B cell (primary cell): Measurements from ENCODE around the gene CTCFL. TPM values are rescaled to one million over a fixed set of nuclear protein-coding genes. Genes with fewer than 3 reads are reported as not detected.

ENCODE experiments used
- ATAC-seq: fragments of 200-7000 bp; cut with Tn5 transposase; one replicate; pipeline ENCODE4 v1.10.0; 2021; ENCODE audit warnings: low read depth, mild to moderate bottlenecking, moderate number of reproducible peaks, moderate library complexity
- CTCF ChIA-PET: fragments of 350-600 bp; sonication (Branson Sonifier 250); formaldehyde crosslinking; loops from one replicate; lab custom pipeline; 2021; ENCODE audit warnings: antibody characterized with exemption, inconsistent platforms; lab: Charles Lee
- POLR2A ChIA-PET: fragments of 350-600 bp; sonication (Branson Sonifier 250); formaldehyde crosslinking; loops from one replicate; lab custom pipeline; 2021; ENCODE audit warnings: antibody characterized with exemption; lab: Charles Lee
- DNase-seq: peaks from one replicate; pipeline ENCODE4 v3.0.0; 2013
- H2AFZ ChIP-seq: 2 replicates; pipeline ENCODE4 v1.6.1; 2012; ENCODE audit warnings: mild to moderate bottlenecking, low read depth, low read length; ENCODE audit not compliant: insufficient read depth, poor library complexity, severe bottlenecking
- H3K27ac ChIP-seq, 2 donors: 1 replicate in 1 of 2; 2 replicates in 1 of 2; pipeline ENCODE4 v1.5.1; 2012 to 2013; ENCODE audit warnings: low read length in 2 of 2, mild to moderate bottlenecking in 2 of 2, moderate library complexity in 1 of 2
- H3K27me3 ChIP-seq, 4 experiments: fragments of 200-600 bp in 1 of 4; sonication (generic) in 1 of 4; replicated peaks in 1 of 4; 1 replicate in 2 of 4; 2 replicates in 2 of 4; pipeline versions ENCODE4 v1.6.1 to v1.7.0; 2013 to 2016; ENCODE audit warnings: low read length in 3 of 4, mild to moderate bottlenecking in 2 of 4, mixed read lengths in 1 of 4, moderate library complexity in 1 of 4; ENCODE audit not compliant: insufficient read depth in 4 of 4, control insufficient read depth in 3 of 4; ENCODE audit errors: control extremely low read depth in 1 of 4
- H3K36me3 ChIP-seq, 2 experiments: replicated peaks in 1 of 2; 1 replicate in 1 of 2; 2 replicates in 1 of 2; pipeline versions ENCODE4 v1.6.1 to v1.7.1; 2013; ENCODE audit warnings: low read length in 1 of 2; ENCODE audit not compliant: insufficient read depth in 2 of 2, control insufficient read depth in 1 of 2; ENCODE audit errors: control extremely low read depth in 1 of 2, extremely low read depth in 1 of 2
- H3K4me1 ChIP-seq, 2 donors: fragments of 200-600 bp in 1 of 2; sonication (generic) in 1 of 2; 1 replicate in 1 of 2; 2 replicates in 1 of 2; pipeline versions ENCODE4 v1.5.1 to v1.6.1; 2013 to 2017; ENCODE audit warnings: low read length in 2 of 2; ENCODE audit not compliant: control insufficient read depth in 2 of 2, insufficient read depth in 2 of 2
- H3K4me2 ChIP-seq: replicated peaks from 2 replicates; pipeline ENCODE3; 2012; ENCODE audit warnings: mild to moderate bottlenecking, low read depth, low read length; ENCODE audit not compliant: poor library complexity, severe bottlenecking
- H3K4me3 ChIP-seq, 5 experiments: fragments of 200-600 bp in 1 of 5; sonication (generic) in 1 of 5; 1 replicate in 3 of 5; 2 replicates in 2 of 5; pipeline versions ENCODE4 v1.5.1 to v1.7.0; 2011 to 2016; ENCODE audit warnings: low read length in 4 of 5, mild to moderate bottlenecking in 4 of 5, low read depth in 2 of 5, control low read depth in 1 of 5, moderate library complexity in 1 of 5; ENCODE audit not compliant: insufficient read depth in 1 of 5; ENCODE audit errors: control extremely low read depth in 1 of 5, extremely low read depth in 1 of 5
- H3K79me2 ChIP-seq: fragments of 200-600 bp; sonication (generic); one replicate; pipeline ENCODE4 v1.6.0; 2016; ENCODE audit warnings: low read length; ENCODE audit not compliant: control insufficient read depth, insufficient read depth
- H3K9ac ChIP-seq: fragments of 200-600 bp; sonication (generic); 2 replicates; pipeline ENCODE4 v1.6.1; 2017; ENCODE audit warnings: mild to moderate bottlenecking, low read length, moderate library complexity
- H3K9me3 ChIP-seq, 3 donors: one replicate each; pipeline versions ENCODE4 v1.6.1 to v1.7.1; 2013; ENCODE audit warnings: low read length in 2 of 3; ENCODE audit not compliant: control insufficient read depth in 2 of 3, insufficient read depth in 1 of 3; ENCODE audit errors: control extremely low read depth in 1 of 3
- H4K20me1 ChIP-seq: 2 replicates; pipeline ENCODE4 v1.6.0; 2012; ENCODE audit warnings: mild to moderate bottlenecking, low read length; ENCODE audit not compliant: insufficient read depth, control insufficient read depth, poor library complexity, severe bottlenecking
- H3K27ac Mint-ChIP-seq: one replicate; pipeline ENCODE4 v1.8.0; 2021; ENCODE audit warnings: mixed read lengths
- H3K27me3 Mint-ChIP-seq: one replicate; pipeline ENCODE4 v1.8.0; 2021; ENCODE audit warnings: mixed read lengths
- H3K4me1 Mint-ChIP-seq: one replicate; pipeline ENCODE4 v1.8.0; 2021; ENCODE audit warnings: mixed read lengths
- H3K4me3 Mint-ChIP-seq: one replicate; pipeline ENCODE4 v1.8.0; 2021; ENCODE audit warnings: mixed read lengths
- H3K9me3 Mint-ChIP-seq: one replicate; pipeline ENCODE4 v1.8.0; 2022; ENCODE audit warnings: mixed read lengths; ENCODE audit not compliant: insufficient read depth
- CTCF ChIP-seq: fragments of 200-600 bp; IDR thresholded peaks from one replicate; pipeline ENCODE4 v1.8.0; 2022; ENCODE audit warnings: antibody characterized with exemption, mild to moderate bottlenecking
- EZH2 ChIP-seq: IDR thresholded peaks from 2 replicates; pipeline ENCODE4 v1.6.1; 2012; ENCODE audit warnings: borderline replicate concordance, low read depth, mild to moderate bottlenecking, moderate library complexity, low read length; ENCODE audit not compliant: insufficient read depth, poor library complexity, severe bottlenecking
- WGBS: methylation state at CpG from one replicate; pipeline ENCODE4 v1.1.5; 2013; ENCODE audit warnings: missing lambda C conversion rate; ENCODE audit not compliant: insufficient coverage; 5-methylcytosine and 5-hydroxymethylcytosine counted together
- intact Hi-C: fragments of 100-400 bp; cut with micrococcal nuclease; formaldehyde crosslinking; loops from one replicate; pipeline ENCODE4 v1.10.0; 2022
- polyA plus RNA-seq: library from polyadenylated mRNA; depleted of rRNA; stranded (reverse); fragments of >200 nt; gene quantifications from 2 replicates; pipeline ENCODE4 v1.2.3, GENCODE V29; 2012
- total RNA-seq, 2 donors: library from RNA; stranded (reverse); fragments of 120-200 nt in 1 of 2; gene quantifications; 1 replicate in 1 of 2; 2 replicates in 1 of 2; pipeline versions ENCODE4 v1.2.3 to v1.2.4, GENCODE V29; 2013 to 2022

CTCFL gene
- total and polyA plus RNA-seq, 2 donors (not counting 1 experiment from before 2014, with no cell fraction given) = not detected

- Histone ChIP-seq H3K9ac (no peak overlapping the region), H3K27me3 (no peaks in the 10 kb centered on the region), H3K4me3 (no peak overlapping the region), H2AFZ (no peak overlapping the region), H3K9me3 (peaks cover 0 to 19% (median 0%) of the 10 kb centered on the region in 3 donors), H3K79me2 (no peaks in the 10 kb centered on the region), H3K27ac (no peak overlapping the region), H4K20me1 (no peaks in the 10 kb centered on the region), H3K36me3 (no peaks in the 10 kb centered on the region), H3K4me1 (peaks cover 50 to 66% of the 10 kb centered on the region in 2 donors), H3K4me2 (no peak overlapping the region)
- no peak overlapping the region for H3K27ac Mint-ChIP-seq
- 89% methylated on average over 12 of the region's 18 CpGs for WGBS
- ATAC-seq (no peak), DNase-seq (no peak)
- peaks cover 7% of the 10 kb centered on the region for H3K27me3 Mint-ChIP-seq
- H3K4me3 Mint-ChIP-seq = no peak overlapping the region
- ChIA-PET POLR2A (no interaction called here), CTCF (interaction anchor here (1.2 to 1.9 kb wide), 3 partner anchors 37 to 89 kb away, joined by 3 to 7 read pairs (median 3); no protein-coding TSS in a partner anchor)
- no peaks in the 10 kb centered on the region for H3K9me3 Mint-ChIP-seq
- no peak for TF ChIP-seq CTCF
- intact Hi-C loops = loop anchor here (10.0 kb wide), 1 partner anchor 834 kb away; the partner anchor contains the start of gene RAB22A
- peaks cover 66% of the 10 kb centered on the region for H3K4me1 Mint-ChIP-seq
These were observed 54.1 kb downstream of the CTCFL start for GRCh38 chr20:57470666-57471495.

- Histone ChIP-seq H3K9ac (no peak overlapping the region), H3K4me1 (peaks cover 42 to 58% of the 10 kb centered on the region in 2 donors), H3K9me3 (peaks cover 0 to 16% (median 0%) of the 10 kb centered on the region in 3 donors), H3K27ac (no peak overlapping the region), H3K27me3 (no peaks in the 10 kb centered on the region), H3K4me3 (no peak overlapping the region), H4K20me1 (no peaks in the 10 kb centered on the region), H3K36me3 (no peaks in the 10 kb centered on the region), H2AFZ (no peak overlapping the region), H3K79me2 (no peaks in the 10 kb centered on the region), H3K4me2 (no peak overlapping the region)
- Mint-ChIP-seq H3K9me3 (no peaks in the 10 kb centered on the region), H3K4me1 (peaks cover 61% of the 10 kb centered on the region), H3K27ac (no peak overlapping the region), H3K27me3 (peaks cover 10% of the 10 kb centered on the region), H3K4me3 (no peak overlapping the region)
- POLR2A ChIA-PET = no interaction called here
- WGBS = no CpG with 5 or more reads among the region's 9 CpGs
- no peak for DNase-seq
- CTCF ChIA-PET = interaction anchor here (1.0 to 1.9 kb wide), 10 partner anchors 11 to 88 kb away, joined by 3 to 7 read pairs (median 4); no protein-coding TSS in a partner anchor
- intact Hi-C loops = loop anchor here (10.0 kb wide), 1 partner anchor 835 kb away; the partner anchor contains the start of gene RAB22A
- no peak for TF ChIP-seq CTCF
- TF ChIP-seq EZH2 = no peak
- no peak for ATAC-seq
These were observed 54.8 kb downstream of the CTCFL start for GRCh38 chr20:57470212-57470522.
